HG02623 (cell line): ENCODE measurements around the gene CEP350.

Experiments
- ATAC-seq: cut with Tn5 transposase; IDR thresholded peaks from one replicate; pipeline ENCODE4 v1.9.1; 2021; ENCODE audit warnings: moderate library complexity; ENCODE audit not compliant: unreplicated experiment

Gene CEP350

GRCh38 chr1:179954493-179955286, at the start of gene CEP350:
TSS of gene CEP350 (plus strand) at chr1:179954810. CDS start at chr1:179986182, 31,372 bp downstream.
- ATAC-seq = peak; percentile 92

- ATAC-seq = no peak
These were observed 43.7 kb upstream of the CEP350 start for GRCh38 chr1:179910934-179911333.

GRCh38 chr1:179911812-179912211, 42.8 kb upstream of the CEP350 start:
- no peak for ATAC-seq

- no peak for ATAC-seq
These were observed 36.8 kb upstream of the CEP350 start for GRCh38 chr1:179917601-179918429.

GRCh38 chr1:179921472-179921871, 33.1 kb upstream of the CEP350 start:
- ATAC-seq = no peak

GRCh38 chr1:179921981-179922872, 32.4 kb upstream of the CEP350 start:
- no peak for ATAC-seq

- no peak for ATAC-seq
These were observed 31.6 kb upstream of the CEP350 start for GRCh38 chr1:179923029-179923428.

GRCh38 chr1:179924268-179924667, 30.3 kb upstream of the CEP350 start:
- peak; percentile 58 for ATAC-seq

GRCh38 chr1:179925302-179925701, 29.3 kb upstream of the CEP350 start:
- no peak for ATAC-seq

GRCh38 chr1:179925922-179926849, 28.4 kb upstream of the CEP350 start:
- no peak for ATAC-seq

GRCh38 chr1:179926850-179927205, 27.8 kb upstream of the CEP350 start:
- ATAC-seq = no peak

GRCh38 chr1:179929955-179930798, 24.4 kb upstream of the CEP350 start:
- no peak for ATAC-seq

GRCh38 chr1:179930867-179931266, 23.7 kb upstream of the CEP350 start:
- ATAC-seq = no peak

- ATAC-seq = no peak
These were observed 21.4 kb upstream of the CEP350 start for GRCh38 chr1:179933219-179933618.

GRCh38 chr1:179935909-179936496, 18.6 kb upstream of the CEP350 start:
- no peak for ATAC-seq

- no peak for ATAC-seq
These were observed 16.8 kb upstream of the CEP350 start for GRCh38 chr1:179937668-179938254.

- no peak for ATAC-seq
These were observed 15.9 kb upstream of the CEP350 start for GRCh38 chr1:179938752-179939151.

GRCh38 chr1:179939941-179940340, 14.7 kb upstream of the CEP350 start:
- ATAC-seq = no peak
